Cerebellar cortex (tissue), 1 donor: Measurements from ENCODE around the gene SHMT1.
A peak's percentile ranks its signal among the peaks of the same experiment; 100 is the strongest.
"Not testable (repeated sequence)": the region's sequence is repeated elsewhere in the genome, so short reads cannot be mapped to it uniquely, and the experiment has no call there.

Experiments
- DNase-seq: peaks from one replicate; pipeline ENCODE4 v3.0.0-alpha.2; 2015; ENCODE audit warnings: low spot score

SHMT1 gene

DNA sequence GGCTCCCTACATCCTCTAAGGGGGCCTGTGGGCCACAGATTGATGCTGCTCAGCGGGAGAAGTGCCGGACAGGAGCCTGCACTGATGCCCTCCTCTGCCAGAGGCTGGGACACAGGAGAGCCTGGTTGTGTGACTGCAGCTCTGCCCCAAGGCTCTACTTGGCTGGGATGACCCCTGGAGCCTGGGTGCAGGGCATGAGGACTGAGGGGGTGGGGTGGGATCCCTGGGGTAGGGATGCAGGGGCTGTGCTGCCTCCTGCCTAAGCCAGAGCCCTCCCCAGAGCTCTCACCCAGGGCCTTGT is 14.8 kb upstream of the SHMT1 start:
- no peak for DNase-seq

DNA sequence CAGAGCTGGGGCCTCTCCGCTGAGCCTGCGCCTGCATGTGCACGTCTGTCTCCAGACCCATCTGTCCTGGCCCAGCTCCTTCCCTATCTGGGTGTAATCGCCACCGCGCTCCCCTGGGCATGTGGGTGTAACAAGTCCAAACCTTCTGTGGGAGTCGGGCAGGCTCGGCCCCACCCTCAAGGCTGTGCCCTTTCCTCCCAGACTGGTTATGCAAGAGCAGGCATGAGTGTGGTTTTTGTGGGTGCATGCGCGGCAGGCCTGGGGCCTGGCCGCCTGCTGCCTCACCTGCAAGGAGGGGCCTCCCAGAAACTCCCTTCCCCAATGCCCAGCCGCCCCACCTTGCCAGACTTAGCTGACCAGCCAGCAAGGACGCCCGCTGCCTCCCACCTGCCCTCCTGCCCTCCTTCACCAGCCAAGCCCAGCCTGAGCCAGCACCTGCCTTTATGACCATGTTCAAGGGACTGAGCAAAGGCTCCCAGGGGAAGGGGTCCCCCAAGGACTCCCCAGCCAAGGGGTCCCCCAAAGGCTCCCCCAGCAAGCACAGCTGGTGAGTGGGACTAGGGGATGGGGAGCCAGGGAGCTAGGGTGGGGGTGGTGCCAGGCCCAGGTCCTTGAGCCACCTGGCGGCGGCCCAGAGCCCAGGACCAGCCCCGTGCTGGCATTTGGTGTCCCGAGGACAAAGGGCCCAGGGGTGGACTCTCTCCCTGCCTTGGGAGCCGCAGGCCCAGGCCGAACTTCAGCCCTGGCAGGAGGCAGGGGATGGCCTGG is 14.3 kb upstream of the SHMT1 start, which contains the start of gene EVPLL:
EVPLL (plus strand) TSS at position 342 of the 768 bp plus-strand sequence. CDS start 3,160 bp downstream, outside the sequence.
- no peak for DNase-seq

DNA sequence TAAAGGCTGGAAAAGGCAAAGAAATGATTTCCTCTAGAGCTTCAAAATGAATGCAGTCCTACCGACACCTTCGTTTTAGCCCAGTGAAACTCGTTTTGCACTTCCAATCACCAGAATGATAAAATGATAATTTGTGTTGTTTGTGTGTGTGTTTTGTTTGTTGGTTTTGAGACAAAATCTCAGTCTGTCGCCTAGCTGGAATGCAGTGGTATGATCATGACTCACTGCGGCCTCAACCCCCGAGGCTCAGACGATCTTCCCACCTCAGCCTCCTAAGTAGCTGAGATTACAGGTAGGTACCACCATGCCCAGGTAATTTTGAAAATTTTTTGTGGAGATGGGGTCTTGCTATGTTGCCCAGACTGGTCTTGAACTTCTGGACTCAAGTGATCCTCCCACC is 10.9 kb upstream of the SHMT1 start:
- no peak for DNase-seq

DNA sequence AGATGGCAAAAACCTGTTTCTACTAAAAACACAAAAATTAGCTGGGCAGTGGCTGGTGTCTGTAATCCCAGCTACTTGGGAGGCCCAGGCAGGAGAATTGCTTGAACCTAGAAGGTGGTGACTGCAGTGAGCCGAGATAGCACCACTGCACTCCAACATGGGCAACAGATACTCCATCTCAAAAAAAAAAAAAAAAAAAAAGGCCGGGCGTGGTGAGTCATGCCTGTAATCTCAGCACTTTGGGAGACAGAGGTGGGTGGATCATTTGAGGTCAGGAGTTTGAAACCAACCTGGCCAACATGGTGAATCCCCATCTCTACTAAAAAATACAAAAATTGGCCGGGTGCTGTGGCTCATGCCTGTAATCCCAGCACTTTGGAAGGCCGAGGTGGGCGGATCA is 9.8 kb upstream of the SHMT1 start:
- not testable (repeated sequence) for DNase-seq

DNA sequence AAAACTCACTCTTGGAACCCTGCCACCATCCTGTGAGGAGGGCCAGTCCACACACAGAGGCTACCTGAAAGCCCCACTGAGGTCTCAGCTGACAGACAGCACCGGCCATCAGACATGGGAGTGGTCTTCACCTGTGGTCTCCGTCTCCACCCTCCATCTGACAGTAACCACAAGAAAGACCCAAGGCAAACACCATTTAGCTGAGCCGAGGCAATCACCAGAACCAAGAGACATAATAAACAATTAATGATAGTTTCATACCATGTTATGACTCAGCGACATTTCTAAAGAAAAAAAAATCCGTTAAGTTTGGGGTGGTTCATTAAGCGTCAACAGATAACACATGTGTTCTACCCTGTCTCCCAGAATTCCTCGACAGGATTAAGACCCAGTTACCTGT is 8.1 kb upstream of the SHMT1 start:
- no peak for DNase-seq

GRCh38 chr17:18370761-18371160 is 7.4 kb upstream of the SHMT1 start:
- no peak for DNase-seq

DNA sequence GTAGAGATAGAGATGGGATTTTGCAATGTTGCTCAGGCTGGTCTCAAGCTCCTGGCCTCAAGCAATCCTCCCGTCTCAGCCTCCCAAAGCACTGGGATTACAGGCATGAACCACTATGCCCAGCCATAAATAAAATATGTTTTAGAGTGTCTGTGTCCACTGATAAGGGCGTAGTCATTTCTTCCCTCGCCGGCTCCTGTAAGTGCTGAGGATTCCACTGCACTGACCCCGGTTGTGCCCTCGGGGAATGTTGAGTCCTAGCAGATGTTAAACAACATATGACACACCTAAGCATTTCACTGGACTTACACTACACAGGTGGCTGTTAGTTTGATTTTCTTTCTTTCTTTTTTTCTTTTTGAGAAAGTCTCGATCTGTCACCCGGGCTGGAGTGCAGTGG is 5.6 kb upstream of the SHMT1 start:
- no peak for DNase-seq

DNA sequence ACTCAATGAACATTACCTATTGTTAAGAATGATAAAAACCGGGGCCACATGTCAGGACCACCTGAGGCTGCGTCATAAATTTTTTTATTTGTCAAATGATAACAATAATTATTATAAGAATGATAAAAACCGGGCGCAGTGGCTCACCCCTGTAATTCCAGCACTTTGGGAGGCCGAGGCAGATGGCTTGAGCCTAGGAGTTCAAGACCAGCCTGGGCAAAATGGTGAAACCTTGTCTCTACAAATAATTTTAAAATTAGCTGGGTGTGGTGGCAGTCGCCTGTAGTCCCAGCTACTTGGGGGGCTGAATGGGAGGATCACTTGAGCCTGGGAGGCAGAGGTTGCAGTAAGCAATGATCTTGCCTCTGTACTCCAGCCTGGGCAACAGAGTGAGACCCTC is 816 bp upstream of the SHMT1 start:
- no peak for DNase-seq

DNA sequence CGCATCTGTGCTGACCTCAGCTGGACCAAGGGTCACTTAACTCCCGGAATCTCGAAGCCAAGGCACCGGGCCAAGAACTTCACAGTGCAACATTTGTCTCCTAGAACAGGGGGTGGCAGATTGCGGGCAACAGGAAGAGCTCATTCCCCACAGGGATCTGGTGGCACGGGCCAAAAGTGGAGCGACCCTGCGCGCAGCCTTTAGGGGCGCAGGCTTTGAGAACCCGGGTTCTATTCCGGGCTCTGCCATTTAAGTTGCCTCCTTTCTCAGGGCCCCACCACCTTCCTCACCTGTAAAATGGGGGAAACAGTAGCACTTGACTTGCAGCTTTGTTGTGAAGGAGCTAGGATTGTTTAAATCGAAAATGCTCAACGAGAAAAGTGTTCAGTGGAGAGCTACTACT is 651 bp downstream of the SHMT1 start:
- peak; percentile 49 for DNase-seq

DNA sequence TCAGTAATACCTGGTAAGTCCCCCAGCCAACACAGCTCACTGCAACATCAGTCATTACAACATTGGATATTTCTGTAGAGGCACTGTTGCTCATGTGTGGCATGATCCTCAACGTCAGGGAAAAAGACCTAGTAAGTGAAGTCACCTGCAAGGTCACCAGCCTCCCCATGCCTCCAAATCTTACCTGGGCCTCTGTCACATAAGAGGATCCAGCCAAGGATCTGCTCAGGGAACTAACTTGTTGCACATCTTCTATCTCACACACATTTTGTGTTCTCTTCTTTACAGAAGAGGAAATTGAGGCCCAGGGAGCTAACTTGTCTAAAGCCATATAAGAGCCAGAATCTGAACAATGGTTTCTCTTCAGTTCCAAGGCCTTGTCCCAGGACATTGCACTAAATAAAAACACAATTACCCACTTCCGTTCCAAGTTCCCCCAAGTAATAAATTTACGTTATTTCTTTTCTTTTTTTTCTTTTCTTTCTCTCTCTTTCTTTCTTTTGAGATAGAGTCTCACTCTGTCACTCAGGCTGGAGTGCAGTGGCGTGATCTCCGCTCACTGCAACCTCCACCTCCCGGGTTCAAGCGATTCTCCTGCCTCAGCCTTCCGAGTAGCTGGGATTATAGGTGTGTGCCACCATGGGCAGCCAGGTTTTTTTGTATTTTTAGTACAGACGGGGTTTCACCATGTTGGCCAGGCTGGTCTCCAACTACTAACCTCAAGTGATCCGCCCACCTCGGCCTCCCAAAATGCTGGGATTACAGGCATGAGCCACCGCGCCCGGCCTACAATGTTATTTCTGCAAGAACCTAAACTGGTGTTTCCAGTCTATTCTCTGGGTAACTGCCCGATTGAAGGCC is 1.3 kb downstream of the SHMT1 start:
- peak; percentile 12 for DNase-seq

GRCh38 chr17:18360518-18360917 is 2.8 kb downstream of the SHMT1 start:
- DNase-seq: no peak

GRCh38 chr17:18356624-18357023 is 6.7 kb downstream of the SHMT1 start:
- DNase-seq: peak; percentile 14

- DNase-seq: no peak
These were observed 9.8 kb downstream of the SHMT1 start for GRCh38 chr17:18353541-18353940.

DNA sequence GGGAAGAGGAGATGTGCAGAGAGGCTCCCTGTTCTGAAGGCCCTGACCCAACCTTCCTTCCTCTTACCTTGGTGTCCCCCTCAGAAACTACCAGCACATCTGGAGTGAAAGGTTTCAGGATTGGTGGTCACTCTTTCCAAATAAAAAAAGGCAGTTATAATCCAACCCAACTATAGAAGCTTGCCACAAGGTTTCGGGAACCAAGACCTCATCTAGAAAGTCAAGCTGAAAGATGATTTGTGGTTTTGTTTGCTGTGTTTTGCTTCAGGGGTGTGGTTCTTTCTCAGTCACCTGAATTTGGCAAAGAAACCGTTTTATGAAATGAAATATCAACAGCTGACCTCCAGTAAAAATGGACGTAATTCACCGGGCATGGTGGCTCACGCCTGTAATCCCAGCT is 19.3 kb downstream of the SHMT1 start:
- no peak for DNase-seq

DNA sequence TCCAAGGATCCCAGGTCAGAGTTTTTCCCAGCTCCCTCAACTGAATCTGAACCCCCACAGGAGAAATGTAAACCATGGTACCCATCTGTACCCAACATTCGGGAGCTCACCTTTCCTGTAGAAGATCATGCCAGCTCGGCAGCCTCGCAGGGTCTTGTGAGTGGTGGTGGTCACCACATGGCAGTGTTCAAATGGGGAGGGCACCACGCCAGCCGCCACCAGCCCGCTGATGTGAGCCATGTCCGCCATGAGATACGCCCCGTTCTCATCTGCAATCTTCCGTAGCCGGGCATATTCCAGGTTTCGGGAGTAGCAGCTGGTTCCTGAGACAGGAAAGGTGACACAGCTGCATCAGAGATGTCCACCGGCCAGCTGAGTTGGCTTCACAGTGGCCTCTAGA is 23.4 kb downstream of the SHMT1 start:
- no peak for DNase-seq

- DNase-seq: not testable (repeated sequence)
These were observed 25.2 kb downstream of the SHMT1 start for GRCh38 chr17:18338158-18338557.

DNA sequence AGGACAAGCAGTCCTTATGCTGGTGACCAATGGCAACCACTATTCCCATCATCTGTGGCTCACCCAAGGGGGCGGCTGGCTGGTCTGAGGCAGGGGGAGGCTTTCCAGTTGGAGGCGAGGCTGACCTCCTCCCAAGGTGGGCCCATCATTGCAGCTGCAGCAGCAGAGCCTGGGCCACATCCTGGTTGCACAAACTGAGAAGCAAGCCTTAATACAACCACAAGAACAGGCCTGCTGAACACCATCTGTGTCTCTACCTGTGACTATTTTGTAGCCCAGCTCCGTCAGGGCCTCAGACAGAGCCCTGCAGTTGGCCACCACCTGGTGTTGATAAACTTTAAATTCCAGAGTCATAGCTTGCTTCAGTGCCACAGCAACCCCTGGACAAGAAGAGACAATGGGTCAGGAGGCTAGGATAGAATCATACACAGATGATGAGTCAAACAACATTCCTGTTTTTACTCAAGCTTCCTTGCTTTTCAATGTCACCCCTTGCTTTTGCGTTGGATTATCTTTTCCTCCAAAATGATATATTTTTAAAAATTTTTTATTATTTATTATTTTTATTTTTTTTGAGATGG is 30.4 kb downstream of the SHMT1 start:
- DNase-seq: no peak

GRCh38 chr17:18331879-18332278 is 31.5 kb downstream of the SHMT1 start:
- no peak for DNase-seq

DNA sequence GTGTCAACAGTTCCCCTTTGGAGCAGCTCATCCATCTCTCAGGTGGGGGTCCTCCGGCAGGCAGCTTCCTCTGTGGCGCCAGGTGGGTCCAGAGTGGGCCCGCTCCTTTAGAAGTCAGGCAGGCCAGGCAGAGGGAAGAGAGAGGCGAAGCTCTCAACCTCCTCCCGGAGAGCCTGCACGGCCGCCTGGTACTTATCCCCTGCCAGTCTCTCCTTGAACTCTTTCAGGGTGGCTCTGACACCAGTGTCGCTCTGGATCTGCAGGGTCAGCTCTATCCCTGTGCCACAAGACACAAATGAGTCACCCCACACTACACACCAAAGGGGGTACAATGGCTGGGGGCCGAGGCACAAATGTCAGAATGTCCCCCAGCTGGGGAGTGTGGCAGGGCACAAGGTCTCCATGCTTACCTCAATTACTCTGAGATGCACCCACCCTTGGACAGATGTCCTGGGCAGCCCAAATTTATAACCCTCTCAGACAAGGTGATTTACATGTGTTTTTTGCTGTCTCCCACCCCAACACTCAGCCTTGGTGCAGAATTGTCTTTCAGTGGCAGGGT is 34.6 kb downstream of the SHMT1 start:
- no peak for DNase-seq

- no peak for DNase-seq
These were observed 35.8 kb downstream of the SHMT1 start for GRCh38 chr17:18327556-18327955.

GRCh38 chr17:18327093-18327492 is 36.3 kb downstream of the SHMT1 start:
- no peak for DNase-seq

DNA sequence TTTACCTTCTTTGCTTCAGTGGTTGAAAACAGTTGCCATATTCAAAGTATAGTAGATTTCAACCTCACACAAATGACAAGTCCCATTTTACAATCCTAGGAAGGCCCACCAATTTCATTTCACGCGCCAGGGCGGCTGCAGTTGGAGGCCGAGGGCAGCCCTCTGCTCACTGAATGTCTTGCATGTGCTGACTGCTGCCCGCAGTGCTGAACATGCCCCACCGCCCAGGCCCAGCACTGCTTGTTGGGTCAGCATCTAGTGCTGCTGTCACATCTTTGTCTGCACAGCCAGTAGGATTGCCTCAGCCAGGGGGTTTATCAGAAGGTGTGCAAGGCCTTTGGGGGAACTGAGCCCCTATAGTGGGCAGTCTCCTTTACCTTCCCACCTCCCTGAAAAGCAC is 36.8 kb downstream of the SHMT1 start:
- no peak for DNase-seq

GRCh38 chr17:18326039-18326438 is 37.3 kb downstream of the SHMT1 start:
- DNase-seq: no peak
